ENCODE measurements around the gene ZNF423.

The ZNF423 gene

DNA sequence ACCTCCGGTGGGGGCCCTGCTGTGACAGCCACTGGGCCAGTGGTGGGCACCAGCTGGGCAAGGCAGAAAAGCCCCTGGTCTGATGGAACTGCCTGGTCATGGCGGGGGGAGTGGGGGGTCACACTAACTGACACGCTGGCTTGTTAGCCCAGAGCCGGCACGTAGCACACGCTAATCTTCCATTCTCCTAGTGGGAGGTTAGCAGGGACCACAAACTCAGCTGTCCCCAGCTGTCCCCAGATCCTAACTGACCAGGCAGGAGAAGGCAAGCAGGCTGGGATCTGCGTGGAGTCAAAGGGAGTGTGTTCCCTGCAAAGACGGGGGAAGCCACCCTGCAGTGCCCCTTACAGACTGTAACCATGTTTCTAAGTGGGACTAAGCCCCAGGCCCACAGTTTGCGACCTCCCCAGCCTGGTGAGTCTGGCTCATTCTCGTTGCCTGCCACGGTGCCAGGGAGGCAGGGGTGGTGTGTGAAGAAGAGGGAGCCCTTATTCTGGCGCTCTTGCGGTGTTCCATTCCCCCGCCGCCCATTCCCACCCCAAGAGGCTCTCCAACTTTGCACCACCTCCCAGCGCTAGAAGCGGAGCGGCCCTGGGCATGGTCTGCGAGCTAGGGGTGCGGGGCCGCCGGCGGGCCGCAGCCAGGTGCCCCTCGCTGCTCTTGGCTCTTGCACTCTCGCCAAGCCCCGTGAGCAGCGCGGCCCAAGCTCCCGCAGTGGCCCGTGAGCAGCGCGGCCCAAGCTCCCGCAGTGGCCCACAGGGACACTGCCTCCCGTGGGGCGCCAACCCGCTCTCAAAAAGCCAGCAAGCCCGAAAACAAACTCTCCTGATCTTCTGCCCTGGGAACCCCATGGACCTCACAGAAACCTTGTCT is 12.1 kb upstream of the ZNF423 start:
- DNase-seq: no peak

DNA sequence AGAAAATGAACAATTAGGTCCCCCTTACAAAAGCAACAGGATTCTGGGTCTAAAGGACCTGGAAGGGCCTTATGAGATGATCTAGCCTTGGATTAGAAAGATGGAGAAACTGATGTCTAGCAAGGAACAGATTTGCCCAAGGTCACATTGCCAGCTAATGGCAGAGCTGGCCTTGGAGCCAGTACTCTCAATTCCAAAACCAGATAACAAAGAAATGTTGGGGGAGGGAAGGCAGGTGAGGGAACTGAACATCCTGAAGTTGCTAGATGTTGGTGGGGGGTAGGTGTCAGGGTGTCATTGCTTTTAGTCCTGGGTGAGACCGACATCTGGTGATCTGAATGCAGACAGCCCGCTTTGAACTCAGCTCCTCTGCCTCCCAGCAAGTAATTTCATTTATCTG is 11.3 kb upstream of the ZNF423 start:
- DNase-seq: no peak

DNA sequence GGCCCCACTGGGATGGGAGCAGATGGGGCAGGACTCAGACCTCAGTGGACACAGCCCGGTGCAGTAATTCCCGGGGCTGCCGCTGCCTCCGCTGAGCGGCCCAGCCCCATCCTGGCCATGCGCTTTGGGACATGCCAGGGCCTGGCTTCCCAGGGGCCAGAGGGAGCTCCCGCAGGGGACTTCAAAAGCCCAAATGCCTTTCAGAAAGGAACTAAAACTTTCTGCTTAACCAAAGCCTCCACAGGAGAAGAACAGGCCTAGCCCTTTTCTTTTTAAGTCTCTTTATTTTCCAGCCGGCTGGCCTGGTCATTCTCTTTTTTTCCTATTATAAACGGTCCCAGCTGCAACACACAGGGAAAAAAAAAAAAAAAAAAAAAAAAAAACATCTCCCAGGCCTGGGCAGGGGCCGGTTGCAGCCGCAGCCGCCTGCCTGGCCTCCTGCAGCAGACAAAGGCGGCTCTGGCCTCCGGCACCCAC is 10.7 kb upstream of the ZNF423 start:
- DNase-seq: no peak

DNA sequence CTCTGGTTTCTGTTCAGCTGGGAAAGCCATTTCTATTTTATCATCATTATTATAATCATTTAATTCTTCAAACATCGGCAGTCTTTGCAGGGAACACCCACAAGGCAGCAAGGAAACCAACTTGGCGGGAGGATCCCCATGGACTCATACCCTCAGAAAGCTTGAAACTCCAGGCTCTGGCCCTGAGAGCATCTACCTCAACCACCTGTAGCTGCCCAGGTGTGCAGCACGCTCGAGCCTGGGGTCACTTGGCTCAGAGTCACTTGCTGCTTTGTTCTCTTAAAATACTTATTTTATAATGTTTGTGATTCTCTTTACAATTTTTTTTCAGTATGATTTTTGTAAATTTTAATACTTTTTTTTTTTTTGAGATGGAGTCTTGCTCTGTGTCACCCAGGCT is 6.8 kb upstream of the ZNF423 start:
- DNase-seq: no peak

DNA sequence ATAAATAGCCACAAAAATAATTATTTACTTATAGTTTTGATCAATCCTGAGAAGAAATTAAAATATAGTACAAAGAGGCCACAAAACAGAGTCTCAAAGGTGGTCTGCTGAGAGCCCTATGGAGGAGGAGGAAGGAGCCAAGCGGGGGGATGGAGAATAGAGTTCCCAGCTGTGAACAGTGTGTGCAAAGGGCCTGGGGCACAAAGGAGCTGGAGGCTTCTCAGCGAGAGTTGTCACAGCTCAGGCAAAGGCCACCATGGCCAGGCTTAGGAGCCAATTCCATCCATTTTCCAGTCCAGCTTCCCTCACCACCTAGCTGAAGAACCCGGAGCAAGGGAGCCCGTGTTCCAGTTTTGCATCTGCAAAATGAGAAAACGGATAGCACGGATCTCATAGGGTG is 5.4 kb upstream of the ZNF423 start:
- DNase-seq: no peak

DNA sequence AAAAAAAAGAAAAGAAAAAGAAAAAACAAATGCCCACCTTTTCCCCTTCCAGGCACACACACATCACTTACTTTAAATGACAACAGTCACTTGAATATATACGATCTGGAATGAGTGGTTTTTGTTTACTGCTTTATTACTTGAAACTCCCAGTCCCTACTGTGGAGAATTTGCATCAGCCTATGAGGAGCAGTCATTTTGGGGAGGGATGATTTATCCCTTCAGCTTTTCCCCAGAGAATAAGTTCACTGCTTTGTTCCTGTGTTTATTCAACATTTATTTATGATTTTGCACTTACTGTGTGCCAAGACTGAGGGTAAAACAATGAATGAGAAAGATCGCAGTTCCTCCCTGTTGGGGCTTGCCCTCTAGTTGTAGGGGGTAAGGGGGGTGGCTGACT is 4.7 kb upstream of the ZNF423 start:
- no peak for DNase-seq

DNA sequence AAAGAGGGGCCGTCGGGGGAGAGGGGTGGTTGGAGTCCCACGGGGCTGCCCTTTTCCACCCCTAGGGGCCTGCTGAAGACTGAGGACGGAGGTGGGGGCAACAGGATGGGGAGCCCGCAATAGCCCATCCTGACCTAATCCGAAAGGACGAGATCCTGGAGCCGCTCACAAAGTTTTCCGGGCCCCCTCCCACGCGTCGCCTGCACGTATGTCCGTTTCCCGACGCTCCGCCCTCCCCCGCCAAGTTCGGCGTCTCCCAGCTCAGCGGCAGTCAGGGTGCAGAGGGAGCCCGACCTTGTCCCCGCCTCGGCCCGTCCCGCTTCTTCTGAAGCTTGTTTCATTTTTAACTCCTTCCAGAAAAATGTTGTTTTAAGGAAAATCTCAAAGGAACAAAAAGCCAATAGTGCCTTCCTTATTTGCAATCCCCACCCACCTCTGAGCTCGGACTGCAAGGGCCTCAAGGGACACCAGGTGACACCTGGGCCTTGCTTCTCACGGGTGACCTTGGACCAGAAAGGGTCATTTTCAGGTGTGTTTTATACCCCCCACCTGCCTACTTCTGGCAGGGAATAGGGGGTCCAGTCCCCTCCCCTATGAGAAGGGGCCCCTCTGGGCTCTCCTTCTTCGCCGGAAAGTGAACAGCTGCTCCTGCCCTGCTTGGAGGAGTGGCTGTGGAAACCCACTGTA is 3.4 kb upstream of the ZNF423 start:
- DNase-seq: no peak

DNA sequence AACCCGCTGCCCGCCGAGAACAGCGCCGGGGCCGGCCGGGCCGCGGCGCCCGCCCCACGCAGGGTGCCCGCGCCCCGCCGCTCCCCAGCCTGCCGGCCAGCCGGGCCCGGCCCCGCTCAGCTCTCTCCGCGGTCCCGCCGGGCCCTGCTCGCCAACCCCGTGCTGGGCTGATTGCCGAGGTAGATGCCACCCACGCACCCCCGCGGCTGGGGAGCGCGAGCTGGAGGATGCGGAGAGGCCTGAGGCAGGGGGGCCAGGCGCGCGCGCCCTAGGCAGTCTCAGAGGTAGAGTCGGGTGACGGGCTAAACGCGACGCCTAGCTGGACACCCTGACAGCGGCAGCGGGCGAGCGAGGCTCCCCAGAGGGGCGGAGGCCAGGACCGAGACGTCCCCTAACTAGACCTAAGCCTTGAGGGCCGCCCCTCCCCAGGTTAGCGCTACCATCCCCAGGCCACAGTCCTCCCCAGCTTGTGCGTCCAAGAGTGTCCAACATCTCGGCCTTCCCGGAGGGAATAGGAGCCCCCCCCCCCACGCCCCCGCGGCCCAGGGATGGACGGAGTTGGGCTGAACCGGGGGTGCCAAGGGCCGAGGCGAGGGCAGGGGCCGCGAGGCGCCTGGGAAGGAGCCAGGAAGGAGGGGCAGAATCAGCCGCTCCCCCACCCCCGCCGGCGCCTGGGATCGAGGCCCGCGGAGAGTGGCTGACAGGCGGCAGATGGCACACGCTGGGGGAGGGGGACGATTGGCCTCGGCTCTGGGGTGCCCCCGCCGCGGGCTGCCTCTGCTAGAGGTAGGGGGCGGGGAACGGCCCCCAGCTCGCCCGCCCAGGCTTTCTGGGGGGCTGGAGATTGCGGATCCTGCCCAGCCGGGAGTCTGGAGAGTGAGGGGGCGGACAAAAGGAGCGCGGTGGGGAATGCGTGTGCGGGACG is 2.5 kb upstream of the ZNF423 start:
- DNase-seq: no peak

DNA sequence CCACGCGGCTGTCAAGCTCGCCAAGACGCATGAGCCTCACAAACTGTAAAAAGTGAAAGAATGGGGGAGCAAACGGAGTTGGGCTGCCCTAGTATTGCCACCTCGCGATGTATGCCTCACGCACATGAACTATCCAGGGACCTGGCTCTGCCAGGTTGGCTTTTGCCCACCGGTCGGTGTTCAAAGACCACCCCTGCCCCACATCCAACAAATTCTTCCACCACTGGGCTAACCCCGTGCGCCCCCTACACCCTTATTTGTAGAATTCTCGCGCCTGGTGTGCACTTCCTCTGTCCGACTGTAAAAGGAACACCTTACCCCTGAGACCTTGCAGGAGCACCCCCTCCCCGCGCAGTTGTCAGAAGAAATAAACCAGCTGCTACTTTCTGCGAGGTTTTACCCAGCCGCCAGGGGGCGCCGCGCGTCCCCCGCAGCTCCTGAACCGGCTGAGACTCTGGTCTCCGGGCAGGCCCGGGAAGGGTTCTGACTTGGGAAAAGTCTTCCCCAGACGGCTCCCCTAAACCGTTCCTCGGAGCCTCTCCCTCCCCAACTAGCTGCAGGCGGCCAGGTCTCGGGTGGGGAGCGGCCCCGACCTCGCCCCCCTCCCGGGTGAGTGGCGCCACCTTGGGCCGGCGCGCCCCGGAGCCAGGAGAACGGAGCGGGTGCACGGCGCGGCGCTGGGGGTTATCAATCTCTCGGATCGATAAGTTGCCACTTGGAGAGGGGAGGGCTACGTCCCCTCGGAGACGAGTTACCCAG is 1.7 kb upstream of the ZNF423 start:
- peak; percentile 34 for DNase-seq

DNA sequence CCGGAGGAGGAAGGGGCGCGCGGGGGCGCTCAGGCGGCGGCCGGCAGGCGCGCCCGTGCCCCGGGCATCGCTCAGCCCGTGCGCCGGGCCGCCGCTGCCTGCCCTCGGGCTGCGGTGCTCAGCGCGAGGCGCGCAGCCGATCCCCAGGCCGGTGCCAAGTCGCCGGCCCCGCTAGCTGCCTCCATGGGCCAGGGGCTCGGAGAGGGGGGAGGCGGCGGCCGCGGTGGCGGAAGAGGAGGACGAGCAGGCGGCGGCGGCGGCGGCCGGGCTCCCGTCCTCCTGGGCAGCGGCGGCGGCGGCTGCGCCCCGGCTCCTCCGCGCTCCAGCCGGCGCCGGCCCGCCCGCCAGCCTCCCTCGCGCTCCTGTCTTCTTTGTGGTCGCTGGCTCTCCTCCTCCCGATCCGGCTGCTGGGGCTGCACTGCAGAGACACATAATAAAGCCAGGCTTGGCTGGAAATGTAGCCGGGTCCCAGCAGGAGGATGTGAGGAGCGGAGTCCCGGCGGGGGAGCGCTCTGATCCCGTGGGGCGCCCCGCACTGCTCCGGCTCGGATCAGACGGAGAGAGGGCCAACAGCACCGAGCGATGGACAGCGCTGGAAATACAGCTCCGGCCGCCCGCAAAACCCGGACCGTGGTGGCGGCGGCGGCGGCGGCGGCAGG is 889 bp upstream of the ZNF423 start:
- peak; percentile 70 for DNase-seq

DNA sequence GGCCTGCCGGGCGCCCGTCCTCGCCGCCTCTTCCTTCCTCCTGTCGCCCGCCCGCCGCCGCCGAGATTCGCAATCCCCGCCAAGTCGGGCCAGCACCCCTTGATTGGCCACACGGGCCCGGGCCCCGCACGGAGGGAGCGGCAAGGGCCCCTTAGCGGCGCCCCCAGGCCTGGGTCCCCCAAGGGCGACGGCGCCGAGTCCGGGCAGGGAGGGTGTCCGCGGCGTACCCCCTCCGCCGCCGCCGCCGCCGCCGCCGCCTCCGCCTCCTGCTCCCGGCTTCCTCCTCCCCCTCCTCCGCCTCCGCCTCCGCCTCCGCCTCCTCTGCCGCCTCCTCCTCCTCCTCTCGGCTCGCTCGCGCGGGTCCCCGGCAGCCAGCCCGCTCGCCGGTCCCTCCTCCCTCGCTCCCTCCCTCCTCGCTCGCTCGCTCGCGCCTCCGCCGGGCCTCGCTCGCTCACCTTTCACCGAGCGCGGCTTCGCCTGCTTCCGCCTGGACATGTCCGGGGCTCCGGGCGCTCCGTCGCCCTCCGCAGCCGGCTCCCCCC is 561 bp downstream of the ZNF423 start:
- peak; percentile 57 for DNase-seq

DNA sequence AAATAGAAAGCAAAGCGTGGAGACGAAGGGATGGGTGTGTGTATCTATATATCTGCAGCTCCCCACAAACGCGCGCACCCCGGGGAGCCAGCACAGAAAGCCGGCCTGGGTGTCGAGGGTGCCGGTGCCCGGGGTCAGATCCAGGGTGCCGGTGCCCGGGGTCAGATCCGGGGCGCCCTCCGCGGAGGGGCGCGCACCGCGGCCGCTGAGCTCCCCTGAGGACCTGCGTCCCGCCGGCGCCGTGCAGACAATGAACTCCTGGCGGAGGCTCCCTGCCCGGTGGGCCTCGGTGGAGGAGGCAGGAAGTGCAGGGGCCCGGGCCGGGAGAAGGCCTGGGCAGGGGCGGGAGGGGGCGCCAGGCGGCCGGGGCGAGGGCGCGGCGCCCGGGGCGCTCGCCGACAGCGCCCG is 1.1 kb downstream of the ZNF423 start:
- DNase-seq: no peak

DNA sequence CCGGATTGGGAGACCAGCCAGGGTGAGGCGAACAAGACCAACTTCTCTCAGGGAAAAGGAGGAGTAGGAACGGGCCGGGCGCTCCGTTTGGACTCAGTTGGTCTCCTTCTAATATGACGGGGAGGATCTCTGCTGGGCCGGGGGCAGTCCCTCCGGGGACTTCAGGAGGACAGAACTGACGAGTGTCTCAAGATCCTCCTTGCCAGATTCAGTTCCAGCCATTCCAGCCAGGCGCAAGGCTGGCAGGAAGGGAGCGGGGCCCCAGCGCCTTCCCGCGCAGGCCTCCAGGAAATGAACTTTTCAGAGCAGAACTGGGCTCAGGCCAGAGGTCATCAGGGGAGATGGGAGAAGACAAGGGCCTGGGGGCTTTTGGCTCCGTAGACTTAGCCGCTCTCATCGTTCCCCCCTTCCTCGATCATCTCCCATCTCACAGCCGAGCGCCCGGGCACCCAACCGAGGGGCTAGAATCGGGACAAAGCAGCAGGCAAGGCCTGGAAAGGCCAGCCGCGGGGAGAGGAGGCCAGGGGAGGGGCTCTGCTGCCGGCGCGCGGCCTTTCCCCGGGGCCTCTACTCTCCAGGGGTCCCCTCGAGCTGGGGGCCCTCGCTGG is 1.6 kb downstream of the ZNF423 start:
- no peak for DNase-seq

DNA sequence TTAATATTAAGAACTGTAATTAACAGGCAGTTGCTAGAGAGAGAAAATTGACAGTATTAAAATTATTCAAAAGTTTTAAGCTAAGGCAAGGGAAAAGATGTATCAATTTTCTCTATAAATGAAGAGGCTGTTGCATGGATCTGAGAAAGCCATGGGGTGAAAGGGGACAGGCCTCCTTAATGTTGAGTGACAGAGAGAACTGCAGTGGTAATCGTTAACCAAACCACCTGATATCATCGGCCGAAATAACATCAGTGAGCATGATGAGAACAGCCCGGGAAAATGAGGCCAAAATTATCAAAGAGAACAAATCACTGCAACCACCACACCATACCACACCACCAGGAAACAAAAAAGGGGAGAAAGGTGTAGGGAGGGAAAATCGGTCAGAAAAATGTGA is 3.6 kb downstream of the ZNF423 start:
- no peak for DNase-seq

DNA sequence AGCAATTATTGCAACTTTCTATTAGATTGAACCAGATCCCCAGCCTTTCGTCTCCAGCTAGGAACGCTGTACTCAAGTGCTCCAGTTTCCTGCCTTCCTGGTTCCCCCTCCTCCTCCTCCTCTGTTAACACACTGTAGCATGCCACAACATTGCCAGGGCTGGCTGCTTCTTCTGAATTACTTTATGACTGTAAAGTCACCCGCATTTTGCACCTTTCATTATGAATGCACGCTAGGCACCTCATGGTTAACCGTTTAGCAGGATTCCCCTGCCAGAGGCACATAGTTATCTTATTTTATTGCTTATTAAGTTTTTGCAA is 4.5 kb downstream of the ZNF423 start:
- DNase-seq: no peak

DNA sequence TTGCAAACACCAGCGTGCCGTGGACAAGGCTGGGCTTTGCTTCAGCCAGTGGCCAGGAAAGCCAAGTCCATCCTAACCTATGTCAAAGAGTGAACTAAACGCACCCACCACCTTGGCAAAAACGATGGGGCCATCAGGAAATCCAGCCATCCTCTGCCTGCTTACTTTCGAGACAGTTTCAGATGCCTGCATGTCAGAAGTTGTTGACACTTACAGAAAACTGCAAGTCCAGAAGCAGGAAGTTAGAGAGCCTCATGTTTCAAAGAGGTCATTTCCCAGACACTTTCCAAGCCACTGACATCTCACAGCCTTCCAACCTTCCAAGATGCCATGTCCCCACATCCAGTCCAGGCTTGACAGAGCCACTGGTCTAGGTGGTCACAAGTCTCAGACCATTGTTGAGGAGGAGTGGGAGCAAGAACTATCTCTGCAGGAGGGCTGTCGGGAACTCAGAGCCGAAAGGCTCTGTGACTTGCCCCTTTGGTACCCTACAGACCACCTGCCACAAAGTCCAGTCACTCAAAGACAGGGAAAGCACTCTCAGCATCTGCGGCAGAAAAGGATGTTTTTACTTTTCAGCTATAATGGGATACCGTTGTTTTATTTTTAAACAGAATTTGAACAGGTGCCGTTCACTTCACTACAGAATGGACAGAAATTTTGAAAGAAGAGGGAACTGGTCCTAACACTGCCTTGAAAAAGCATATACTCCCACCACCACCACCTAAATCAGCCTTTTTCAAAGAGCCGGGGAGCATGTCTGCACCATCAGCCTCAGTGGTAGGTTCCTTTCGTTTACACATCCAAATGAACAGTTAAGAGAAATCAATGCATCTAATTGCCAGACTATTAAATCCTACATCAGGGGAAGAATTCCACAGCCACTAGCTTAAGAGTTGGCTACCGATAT is 5.1 kb downstream of the ZNF423 start:
- no peak for DNase-seq

DNA sequence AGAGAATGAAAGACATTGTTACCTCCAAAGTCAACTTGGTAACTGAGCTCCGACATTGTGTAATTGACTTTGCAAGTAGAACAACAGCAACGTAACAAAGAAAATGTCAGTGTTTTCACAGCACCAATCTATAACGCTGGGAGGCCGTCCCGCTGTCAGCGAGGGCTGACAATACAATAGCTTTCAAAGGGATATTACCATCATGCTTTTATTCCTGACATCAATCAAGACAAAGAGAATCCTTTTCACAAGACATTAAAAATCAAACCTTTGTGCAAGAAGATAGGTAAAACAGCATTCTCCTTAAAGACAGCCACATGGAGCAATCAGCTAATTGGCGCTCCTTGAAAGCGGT is 6.2 kb downstream of the ZNF423 start:
- DNase-seq: no peak

DNA sequence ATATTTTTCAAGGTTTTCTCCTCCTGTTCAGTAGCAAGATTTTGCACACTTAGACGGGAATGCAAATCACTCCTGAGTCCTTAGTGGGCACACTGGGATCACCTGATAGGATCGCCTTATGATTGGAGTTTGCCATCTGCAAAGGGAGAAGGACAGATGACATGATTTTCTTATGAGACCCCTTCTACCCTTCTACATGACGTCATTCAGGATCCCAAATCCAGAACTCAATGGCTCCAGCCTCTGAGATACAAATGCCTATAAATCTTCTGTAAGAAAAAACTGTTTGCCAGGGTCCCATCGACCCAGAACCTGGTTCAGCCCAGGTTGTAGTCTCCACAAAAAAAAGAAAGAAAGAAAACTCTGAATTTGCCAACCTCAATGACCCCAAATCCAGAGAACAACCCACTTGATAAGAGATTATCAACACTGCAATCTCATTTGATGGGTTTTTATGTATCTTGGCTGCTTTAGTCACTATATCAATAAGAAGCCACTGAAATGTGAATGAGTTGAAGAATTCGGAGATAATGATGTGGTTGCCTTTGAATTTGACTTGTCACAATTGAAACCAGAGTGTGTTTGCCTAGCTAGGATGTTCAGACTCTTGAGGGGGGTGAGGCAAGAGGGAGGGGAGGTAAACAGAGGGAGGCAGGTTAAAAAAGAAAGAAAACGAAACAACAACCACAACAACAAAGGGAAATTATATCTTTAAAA is 6.7 kb downstream of the ZNF423 start:
- DNase-seq: no peak

DNA sequence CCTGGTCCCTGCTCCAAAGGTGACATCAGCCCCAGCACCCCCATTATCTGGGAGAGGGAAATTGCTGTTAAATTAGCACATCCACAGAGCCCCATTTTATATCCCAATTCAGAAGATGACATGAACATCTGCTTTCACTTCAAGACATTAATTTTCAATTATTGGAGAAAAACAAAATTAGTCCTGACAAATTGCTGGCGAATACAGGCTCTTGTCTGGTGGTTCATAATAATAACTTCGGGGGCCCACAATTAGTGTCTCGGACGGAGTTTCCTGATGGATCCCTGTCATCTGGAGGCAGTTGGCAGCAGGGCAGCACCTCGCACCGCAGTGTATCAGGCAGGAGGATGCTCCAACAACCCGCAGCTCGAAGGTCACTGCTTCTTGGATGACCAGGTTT is 7.4 kb downstream of the ZNF423 start:
- DNase-seq: no peak

DNA sequence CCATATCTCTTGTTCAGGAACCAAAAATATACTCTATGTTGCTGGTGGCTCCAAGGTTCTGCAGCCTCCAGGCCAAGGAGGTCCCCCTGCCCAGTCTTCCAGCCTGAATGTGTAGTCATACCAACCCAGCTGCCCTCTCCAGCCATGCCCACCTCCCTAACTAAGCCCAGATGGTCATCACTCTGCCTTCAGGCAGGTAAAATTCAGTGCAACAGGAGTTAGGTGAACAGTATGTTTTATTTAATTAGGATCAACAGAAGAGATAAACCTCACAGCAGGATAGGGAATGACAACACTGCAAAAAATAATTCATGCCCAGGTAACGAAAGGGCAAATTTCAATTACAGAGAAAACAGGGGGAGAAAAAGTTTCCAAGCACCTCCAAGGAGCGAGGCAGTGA is 9.1 kb downstream of the ZNF423 start:
- no peak for DNase-seq

All from NCI-H226 (cell line).